ENCODE data around the gene ABLIM2. TPM values are rescaled to one million over a fixed set of nuclear protein-coding genes. Genes with fewer than 3 reads are reported as not detected.

The ABLIM2 gene
- total and polyA plus RNA-seq, 10 of the 15 experiments (the other 5 are each of a cell fraction or from before 2014, with no cell fraction given), result 0.03 to 0.15 (median 0.05) TPM; not detected in 7

DNA sequence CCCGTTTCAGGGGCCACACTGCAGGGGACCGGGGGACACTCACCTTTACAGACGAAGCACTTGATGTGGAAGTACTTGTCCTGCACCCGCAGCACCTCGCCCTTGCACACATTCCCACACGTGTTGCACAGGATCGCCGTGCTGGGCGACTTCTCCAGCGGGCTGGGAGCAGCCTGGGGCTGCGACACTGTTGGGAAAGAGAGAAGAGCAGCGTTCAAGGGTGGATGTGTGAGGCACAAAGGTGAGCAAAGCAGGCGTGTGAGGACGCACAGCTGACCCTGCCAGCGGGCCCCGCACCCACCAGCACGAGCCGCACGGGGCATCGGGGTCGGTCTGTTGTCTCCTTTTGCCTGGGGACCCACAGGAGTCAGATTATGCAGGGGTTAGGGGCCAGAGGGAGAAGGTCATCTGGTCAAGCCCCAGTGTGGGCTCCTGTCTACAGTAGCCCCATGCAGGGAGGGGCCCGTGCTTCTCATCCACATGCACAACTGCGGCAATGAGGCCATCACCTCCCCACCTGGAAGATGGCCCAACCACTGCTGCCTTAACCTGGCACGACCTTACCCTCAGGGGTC lies 52.1 kb downstream of the ABLIM2 start:
- DNase-seq (ENCODE audit: low read depth, low spot score), result no peak
- no peak for TF ChIP-seq YY1 (IDR thresholded peaks at IDR 0.05; ENCODE audit: low read depth, low read length)
- TF ChIP-seq, protein P1, sequence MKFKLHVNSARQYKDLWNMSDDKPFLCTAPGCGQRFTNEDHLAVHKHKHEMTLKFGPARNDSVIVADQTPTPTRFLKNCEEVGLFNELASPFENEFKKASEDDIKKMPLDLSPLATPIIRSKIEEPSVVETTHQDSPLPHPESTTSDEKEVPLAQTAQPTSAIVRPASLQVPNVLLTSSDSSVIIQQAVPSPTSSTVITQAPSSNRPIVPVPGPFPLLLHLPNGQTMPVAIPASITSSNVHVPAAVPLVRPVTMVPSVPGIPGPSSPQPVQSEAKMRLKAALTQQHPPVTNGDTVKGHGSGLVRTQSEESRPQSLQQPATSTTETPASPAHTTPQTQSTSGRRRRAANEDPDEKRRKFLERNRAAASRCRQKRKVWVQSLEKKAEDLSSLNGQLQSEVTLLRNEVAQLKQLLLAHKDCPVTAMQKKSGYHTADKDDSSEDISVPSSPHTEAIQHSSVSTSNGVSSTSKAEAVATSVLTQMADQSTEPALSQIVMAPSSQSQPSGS (IDR thresholded peaks at IDR 0.05; ENCODE audit: low read length), result no peak
- TF ChIP-seq PAX5 (IDR thresholded peaks at IDR 0.05; ENCODE audit: borderline replicate concordance, low read depth, low read length), result no peak
- TF ChIP-seq BCL3 (IDR thresholded peaks at IDR 0.05; ENCODE audit: borderline replicate concordance, insufficient read depth, low read depth, low read length, poor library complexity, severe bottlenecking), result peak; percentile 40
- no peak overlapping the region for H3K27ac ChIP-seq (ENCODE audit: control insufficient read depth, insufficient read depth)
- no peaks in the 10 kb centered on the region for H3K79me2 ChIP-seq (ENCODE audit: control insufficient read depth, insufficient read depth, low read length)
- FAIRE-seq, result no peak
- ATAC-seq, result no peak
- BruUV-seq (replicated peaks), result no TSS peak
- H3K36me3 ChIP-seq (ENCODE audit: control insufficient read depth in 2 of 2, insufficient read depth in 2 of 2, low read length in 1 of 2), result no peaks in the 10 kb centered on the region
- WGBS (ENCODE audit: insufficient coverage, insufficient replicate concordance, low lambda C conversion rate, missing lambda C conversion rate), result 55% methylated on average over 21 of the region's 24 CpGs
- H3K4me1 ChIP-seq (ENCODE audit: control insufficient read depth, insufficient read depth, low read length), result no peaks in the 10 kb centered on the region
- POLR2A ChIA-PET, result no interaction called here
- RAD21 ChIA-PET (ENCODE audit: unreplicated experiment), result no interaction called here
- H3K4me2 ChIP-seq (ENCODE audit: control insufficient read depth, insufficient read depth), result no peak overlapping the region
- SMC1A ChIA-PET (ENCODE audit: uncharacterized antibody, unreplicated experiment), result no interaction called here
- H4K20me1 ChIP-seq (ENCODE audit: control insufficient read depth, insufficient read depth), result no peaks in the 10 kb centered on the region
- H3K4me3 ChIP-seq, result no peak overlapping the region
- no peaks in the 10 kb centered on the region for H3K9me3 ChIP-seq (replicated peaks; ENCODE audit: control insufficient read depth, insufficient read depth, low read length)
- H3K9ac ChIP-seq (ENCODE audit: control insufficient read depth, insufficient read depth, low read length), result no peak overlapping the region
- CTCF ChIA-PET, result no interaction called here
- intact Hi-C loops (cut with micrococcal nuclease; ENCODE audit: unreplicated experiment), result no loop called here
- no peak overlapping the region for H2AFZ ChIP-seq (ENCODE audit: control insufficient read depth, low read depth, low read length)
- in situ Hi-C loops (cut with MboI), result no loop called here
- no peaks in the 10 kb centered on the region; a peak in 1 of 4 replicates for H3K27me3 ChIP-seq (replicated peaks in 1 of 2; ENCODE audit: control insufficient read depth in 2 of 2, insufficient read depth in 2 of 2, low read length in 1 of 2)
